Calu3 (cell line): ENCODE results near the gene ATG4C. TPM values are rescaled to one million over a fixed set of nuclear protein-coding genes. Genes with fewer than 3 reads are reported as not detected.
"Not testable (repeated sequence)": the region's sequence is repeated elsewhere in the genome, so short reads cannot be mapped to it uniquely, and the experiment has no call there.

ENCODE experiments used
- BruUV-seq: library from RNA; stranded (reverse); fragments of 400-500 nt; replicated peaks from 2 replicates; lab custom pipeline; 2021; lab: Mats Ljungman, UMichigan
- CTCF ChIA-PET: fragments of 300-600 bp; sonication (Branson Sonifier 250); formaldehyde crosslinking; loops from one replicate; lab custom pipeline; 2022; ENCODE audit warnings: antibody characterized with exemption; lab: Charles Lee
- DNase-seq: peaks from one replicate; pipeline ENCODE4 v3.0.0; 2022
- H3K27ac Mint-ChIP-seq: one replicate; pipeline ENCODE4 v1.8.0; 2022; ENCODE audit warnings: mixed read lengths; ENCODE audit not compliant: unreplicated experiment
- H3K27me3 Mint-ChIP-seq: one replicate; pipeline ENCODE4 v1.8.0; 2022; ENCODE audit warnings: mixed read lengths; ENCODE audit not compliant: unreplicated experiment
- H3K36me3 Mint-ChIP-seq: one replicate; pipeline ENCODE4 v1.8.0; 2022; ENCODE audit warnings: mild to moderate bottlenecking, moderate library complexity, mixed read lengths; ENCODE audit not compliant: insufficient read depth, unreplicated experiment
- H3K4me1 Mint-ChIP-seq: one replicate; pipeline ENCODE4 v1.8.0; 2022; ENCODE audit warnings: mild to moderate bottlenecking, low read depth, mixed read lengths; ENCODE audit not compliant: unreplicated experiment
- H3K4me3 Mint-ChIP-seq: one replicate; pipeline ENCODE4 v1.8.0; 2022; ENCODE audit warnings: mild to moderate bottlenecking, low read depth, moderate library complexity, mixed read lengths; ENCODE audit not compliant: unreplicated experiment
- H3K9me3 Mint-ChIP-seq: one replicate; pipeline ENCODE4 v1.8.0; 2022; ENCODE audit warnings: low read depth, mixed read lengths; ENCODE audit not compliant: unreplicated experiment
- CTCF ChIP-seq: fragments of 200-600 bp; IDR thresholded peaks from one replicate; pipeline ENCODE4 v1.8.0; 2022; ENCODE audit warnings: antibody characterized with exemption; ENCODE audit not compliant: unreplicated experiment
- intact Hi-C: fragments of 100-400 bp; cut with micrococcal nuclease; formaldehyde crosslinking; loops from one replicate; pipeline ENCODE4 v1.10.0; 2022; ENCODE audit not compliant: unreplicated experiment
- total RNA-seq: library from RNA; stranded (reverse); gene quantifications from 2 replicates; pipeline ENCODE4 v1.2.3, GENCODE V29; 2022

Gene ATG4C
- total RNA-seq, 1 experiment from 2014 or later, result 12.4 TPM

GRCh38 chr1:62774006-62774405 is 9.9 kb upstream of the ATG4C start:
- intact Hi-C loops, result no loop called here
- Mint-ChIP-seq H3K9me3 (no peaks in the 10 kb centered on the region), H3K27ac (no peak overlapping the region), H3K36me3 (no peaks in the 10 kb centered on the region), H3K4me3 (no peak overlapping the region), H3K4me1 (no peaks in the 10 kb centered on the region), H3K27me3 (peaks cover 24% of the 10 kb centered on the region)
- CTCF ChIA-PET, result interaction anchor here (0.6 kb wide), 1 partner anchor 21 kb away, joined by 5 read pairs; no protein-coding TSS in a partner anchor
- no TSS peak for BruUV-seq
- TF ChIP-seq CTCF, result no peak
- DNase-seq, result no peak

GRCh38 chr1:62774971-62775595 is 8.8 kb upstream of the ATG4C start:
- intact Hi-C loops, result no loop called here
- BruUV-seq, result no TSS peak
- no peak for DNase-seq
- Mint-ChIP-seq H3K4me3 (no peak overlapping the region), H3K36me3 (no peaks in the 10 kb centered on the region), H3K27me3 (peaks cover 35% of the 10 kb centered on the region), H3K4me1 (no peaks in the 10 kb centered on the region), H3K9me3 (no peaks in the 10 kb centered on the region), H3K27ac (no peak overlapping the region)
- TF ChIP-seq CTCF, result no peak
- CTCF ChIA-PET, result interaction anchor here (0.7 kb wide), 1 partner anchor 125 kb away, joined by 3 read pairs; no protein-coding TSS in a partner anchor

- no peaks in the 10 kb centered on the region for H3K9me3 Mint-ChIP-seq
- H3K27ac Mint-ChIP-seq, result no peak overlapping the region
Observed at GRCh38 chr1:62778208-62778607, 5.7 kb upstream of the ATG4C start.

GRCh38 chr1:62781841-62782543 is 1.9 kb upstream of the ATG4C start:
- H3K27ac Mint-ChIP-seq, result no peak overlapping the region
- intact Hi-C loops, result loop anchor here (2.0 kb wide), 1 partner anchor 21 kb away; no protein-coding TSS in a partner anchor
- CTCF ChIA-PET, result no interaction called here
- no peaks in the 10 kb centered on the region for H3K36me3 Mint-ChIP-seq
- no peak for TF ChIP-seq CTCF
- no peaks in the 10 kb centered on the region for H3K9me3 Mint-ChIP-seq
- no peak for DNase-seq
- H3K4me1 Mint-ChIP-seq, result peaks cover 11% of the 10 kb centered on the region
- H3K27me3 Mint-ChIP-seq, result peaks cover 34% of the 10 kb centered on the region
- BruUV-seq, result no TSS peak
- no peak overlapping the region for H3K4me3 Mint-ChIP-seq

More at GRCh38 chr1:62778208-62778607, 5.7 kb upstream of the ATG4C start:
- no peaks in the 10 kb centered on the region for H3K36me3 Mint-ChIP-seq
- TF ChIP-seq CTCF, result no peak
- BruUV-seq, result no TSS peak
- peaks cover 38% of the 10 kb centered on the region for H3K27me3 Mint-ChIP-seq
- no peaks in the 10 kb centered on the region for H3K4me1 Mint-ChIP-seq
- CTCF ChIA-PET, result no interaction called here
- no peak overlapping the region for H3K4me3 Mint-ChIP-seq
- intact Hi-C loops, result no loop called here
- DNase-seq, result no peak

GRCh38 chr1:62782544-62783212 is 1.3 kb upstream of the ATG4C start:
- H3K9me3 Mint-ChIP-seq, BruUV-seq, DNase-seq, H3K27ac Mint-ChIP-seq, H3K4me3 Mint-ChIP-seq, H3K36me3 Mint-ChIP-seq: not testable (repeated sequence)
- peaks cover 13% of the 10 kb centered on the region for H3K4me1 Mint-ChIP-seq
- H3K27me3 Mint-ChIP-seq, result peaks cover 27% of the 10 kb centered on the region
- CTCF ChIA-PET, result interaction anchor here (0.7 kb wide), 2 partner anchors 247 to 916 kb away, joined by 3 read pairs; no protein-coding TSS in a partner anchor
- intact Hi-C loops, result loop anchor here (2.0 kb wide), 1 partner anchor 22 kb away; no protein-coding TSS in a partner anchor
